Renal cortex interstitium (tissue), 11 donors: ENCODE measurements around the gene SEC14L2. TPM values are rescaled to one million over a fixed set of nuclear protein-coding genes. Genes with fewer than 3 reads are reported as not detected.
"Not testable (repeated sequence)": the region's sequence is repeated elsewhere in the genome, so short reads cannot be mapped to it uniquely, and the experiment has no call there.

Source experiments
- DNase-seq, 11 donors: peaks; one replicate each; pipeline ENCODE4 v3.0.0-alpha.2; 2013; ENCODE audit warnings: low read depth in 9 of 11, low spot score in 4 of 11; ENCODE audit errors: extremely low read depth in 1 of 11
- polyA plus RNA-seq, 3 donors: library from polyadenylated mRNA; unstranded; fragments of 120-200 nt; gene quantifications; one replicate each; pipeline ENCODE4 v1.2.1, GENCODE V29; 2013; ENCODE audit not compliant: insufficient read length in 3 of 3

Gene SEC14L2
- polyA plus RNA-seq, 3 donors = 4.9 to 10.3 (median 6.2) TPM

DNA sequence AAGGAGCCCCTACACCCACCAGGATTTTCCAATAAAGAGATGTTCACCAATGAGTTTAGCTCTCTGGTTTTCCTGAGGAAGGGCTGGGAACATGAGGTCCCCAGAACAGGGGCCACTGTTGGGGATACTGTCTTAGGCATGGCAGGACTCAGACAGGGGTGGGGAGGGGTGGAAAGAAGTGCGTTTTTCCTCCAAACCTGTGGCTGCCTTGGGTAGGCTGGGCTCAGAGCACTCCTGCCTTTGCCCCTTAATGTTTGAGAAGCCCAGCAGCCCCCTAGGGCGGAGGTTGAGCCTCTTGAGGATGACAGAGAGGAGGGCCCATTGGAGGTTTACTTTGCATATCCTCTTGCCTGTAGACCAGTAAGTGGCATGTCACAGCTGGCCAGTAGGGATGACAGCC is 39.4 kb downstream of the SEC14L2 start:
- DNase-seq = no peak

GRCh38 chr22:30438559-30438958 is 41.7 kb downstream of the SEC14L2 start:
- DNase-seq = no peak

DNA sequence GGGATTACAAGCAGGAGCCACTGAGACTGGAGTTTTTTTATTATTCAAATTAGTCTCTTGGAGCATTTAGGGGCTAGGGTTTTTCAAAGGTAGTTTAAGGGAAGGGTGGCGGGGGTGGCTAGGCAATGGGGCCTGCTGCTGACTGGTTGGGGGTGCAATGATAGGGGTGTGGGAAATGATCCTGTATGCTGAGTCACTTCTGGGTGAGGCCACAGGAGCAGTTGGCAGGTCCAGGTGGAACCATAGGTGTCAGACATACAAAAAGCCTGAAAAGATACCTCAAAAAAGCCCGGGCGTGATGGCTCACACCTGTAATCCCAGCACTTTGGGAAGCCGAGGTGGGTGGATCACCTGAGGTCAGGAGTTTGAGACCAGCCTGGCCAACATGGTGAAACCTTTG is 42.4 kb downstream of the SEC14L2 start:
- DNase-seq = no peak

- no peak for DNase-seq
Observed at GRCh38 chr22:30439836-30440235, 43.0 kb downstream of the SEC14L2 start.

DNA sequence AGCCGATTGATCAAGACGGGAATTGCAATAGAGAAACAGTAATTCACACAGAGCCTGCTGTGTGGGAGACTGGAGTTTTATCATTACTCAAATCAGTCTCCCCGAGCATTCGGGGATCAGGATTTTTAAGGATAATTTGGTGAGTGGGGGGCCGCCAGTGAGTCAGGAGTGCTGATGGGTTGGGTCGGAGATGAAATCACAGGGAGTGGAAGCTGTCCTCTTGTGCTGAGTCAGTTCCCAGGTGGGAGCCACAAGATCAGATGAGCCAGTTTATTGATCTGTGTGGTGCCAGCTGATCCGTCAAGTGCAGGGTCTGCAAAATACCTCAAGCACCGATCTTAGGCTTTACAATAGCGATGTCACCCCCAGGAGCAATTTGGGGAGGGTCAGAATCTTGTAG is 44.3 kb downstream of the SEC14L2 start:
- DNase-seq = no peak

DNA sequence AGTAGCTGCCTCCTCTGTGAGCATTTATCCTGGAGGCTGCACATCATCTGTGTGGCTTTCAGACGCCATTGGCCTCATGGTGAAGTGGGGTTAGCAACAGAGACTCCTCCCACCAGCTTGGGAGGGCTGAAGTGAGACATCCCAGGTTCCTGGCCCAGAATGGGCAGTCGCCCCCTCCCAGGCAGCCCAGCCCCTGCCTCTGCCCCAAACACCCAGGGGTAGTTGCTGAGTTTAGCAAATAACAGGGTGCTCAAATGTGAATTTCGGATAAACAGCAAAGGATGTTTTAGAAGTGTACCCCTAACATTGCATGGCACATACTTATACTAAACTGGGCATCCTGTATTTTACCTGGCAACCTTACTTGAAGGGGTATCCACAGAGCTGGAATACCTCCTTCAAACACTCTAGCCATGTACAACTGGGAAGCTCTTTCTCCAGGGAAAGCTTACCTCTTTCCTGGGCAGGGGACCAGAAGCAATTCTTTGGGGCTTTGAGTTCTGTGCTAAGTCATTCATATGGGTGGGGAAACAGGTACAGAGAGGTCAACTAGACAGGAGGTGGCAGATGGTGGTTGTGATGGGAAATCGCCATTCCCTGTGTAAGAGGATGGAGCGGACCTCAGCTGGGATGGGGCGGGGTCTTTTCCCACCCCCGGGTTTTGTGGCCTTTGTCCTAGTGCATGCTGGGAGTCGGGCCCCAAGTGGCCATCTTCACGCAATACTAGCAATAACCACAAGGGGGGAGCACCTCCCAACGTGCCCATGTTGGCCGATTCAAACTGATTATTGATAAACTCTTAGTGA is 48.0 kb downstream of the SEC14L2 start:
- peak in 1 of 11 donors; percentile 44 for DNase-seq

- no peak for DNase-seq
Observed at GRCh38 chr22:30445438-30446145, 48.8 kb downstream of the SEC14L2 start.

- no peak for DNase-seq
Observed at GRCh38 chr22:30447656-30448055, 50.8 kb downstream of the SEC14L2 start.

DNA sequence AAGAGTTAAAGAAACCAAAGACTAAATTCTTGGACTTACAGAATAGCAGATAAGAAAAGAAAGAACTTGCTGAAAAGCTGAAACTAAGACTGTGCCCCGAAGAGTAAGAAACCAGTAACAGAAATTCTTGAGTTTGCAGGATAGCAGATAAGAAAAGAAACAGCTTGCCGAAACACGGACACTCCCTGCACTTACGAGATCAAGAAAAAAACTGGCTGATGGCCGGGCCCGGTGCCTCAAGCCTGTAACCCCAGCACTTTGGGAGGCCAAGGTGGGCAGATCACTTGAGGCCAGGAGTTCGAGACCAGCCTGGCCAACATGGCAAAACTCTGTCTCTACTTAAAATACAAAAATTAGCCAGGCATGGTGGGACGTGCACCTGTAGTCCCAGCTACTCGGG is 54.7 kb downstream of the SEC14L2 start:
- not testable (repeated sequence) for DNase-seq

- DNase-seq = no peak
Observed at GRCh38 chr22:30452861-30453260, 56.0 kb downstream of the SEC14L2 start.

- peak in 2 of 11 donors; percentile 22 to 25 for DNase-seq
Observed at GRCh38 chr22:30453731-30454510, 57.1 kb downstream of the SEC14L2 start.

GRCh38 chr22:30455075-30455840 is 58.4 kb downstream of the SEC14L2 start:
- no peak for DNase-seq

DNA sequence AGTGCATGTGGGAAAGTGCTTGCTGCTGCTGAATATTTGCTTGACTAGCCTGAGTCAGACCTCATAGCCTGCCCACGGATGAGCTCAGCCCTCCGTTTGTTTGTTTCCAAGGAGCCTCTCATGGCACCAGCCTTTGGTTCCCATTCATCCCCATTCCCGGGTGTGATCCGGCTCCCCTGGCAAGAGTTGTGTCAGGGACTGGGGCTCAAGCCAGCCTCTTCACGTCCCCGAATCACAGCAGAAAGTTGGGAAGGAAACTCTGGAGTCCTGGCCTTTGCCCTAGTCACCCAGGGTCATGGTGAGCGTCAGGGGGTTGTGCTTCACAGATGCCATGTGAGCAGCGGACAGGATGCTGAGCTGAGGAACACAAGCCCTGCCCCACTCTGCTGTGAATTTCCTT is 61.2 kb downstream of the SEC14L2 start:
- no peak for DNase-seq

DNA sequence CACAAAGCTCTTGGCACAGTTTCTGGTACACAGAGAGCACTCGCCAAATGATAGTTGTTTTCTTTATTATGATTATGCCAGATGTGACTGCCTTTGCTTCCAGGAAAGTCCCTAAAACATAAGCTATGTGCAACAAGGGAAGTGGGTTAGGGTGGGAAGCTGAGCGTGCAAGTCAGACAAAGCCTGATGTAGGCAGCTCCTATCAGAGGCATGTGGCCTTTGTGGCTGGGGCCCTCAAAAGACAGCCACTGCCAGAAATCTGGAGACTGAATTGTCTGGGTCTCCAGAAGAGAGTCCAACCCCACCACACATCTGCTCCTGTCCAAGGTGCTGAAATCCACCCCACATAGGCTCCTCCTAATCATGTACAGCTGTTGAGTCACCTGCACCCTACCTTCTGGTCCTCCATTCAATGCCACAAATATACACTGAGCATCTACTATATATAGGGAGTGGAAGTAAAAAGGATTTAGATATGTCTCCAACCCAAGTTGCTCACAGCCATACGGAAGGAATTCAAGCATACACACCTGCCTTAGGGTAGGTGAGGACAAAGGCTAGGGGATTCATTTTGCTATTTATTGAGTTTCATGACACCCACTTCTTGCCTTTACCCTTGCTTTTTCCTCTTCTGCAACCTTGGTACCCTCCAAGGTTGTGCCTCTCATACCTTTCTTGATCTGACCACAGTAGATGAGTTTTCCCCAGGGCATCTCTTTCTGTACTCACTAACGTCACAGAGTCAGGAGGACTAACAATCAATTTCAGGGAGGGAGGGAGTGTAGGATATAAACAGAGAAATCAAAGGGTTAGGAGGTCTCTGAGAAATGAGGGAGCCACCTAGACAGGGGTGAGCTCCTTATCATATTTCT is 62.6 kb downstream of the SEC14L2 start:
- DNase-seq = peak in 6 of 11 donors; percentile 24 to 55 (median 35)

DNA sequence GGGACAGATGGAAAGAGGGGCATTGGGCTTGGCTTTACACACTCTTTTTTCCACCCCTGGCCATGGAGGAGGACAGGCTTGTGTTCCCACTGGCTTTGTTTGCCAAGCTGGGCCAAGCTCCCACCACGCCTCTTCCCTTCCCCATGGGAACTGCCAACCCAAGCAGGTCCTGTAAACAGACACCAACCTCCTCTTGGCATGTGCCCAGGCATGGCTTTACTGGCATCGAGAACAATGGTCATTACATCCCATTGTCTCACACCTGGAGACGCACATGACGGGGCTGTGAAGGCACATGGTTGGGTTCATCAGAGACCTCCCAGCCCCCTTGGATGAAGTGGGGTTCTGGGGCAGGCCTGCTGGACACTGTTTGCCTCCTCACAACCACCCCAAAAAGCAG is 63.3 kb downstream of the SEC14L2 start:
- no peak for DNase-seq

GRCh38 chr22:30460555-30460954 is 63.7 kb downstream of the SEC14L2 start:
- not testable (repeated sequence) for DNase-seq

DNA sequence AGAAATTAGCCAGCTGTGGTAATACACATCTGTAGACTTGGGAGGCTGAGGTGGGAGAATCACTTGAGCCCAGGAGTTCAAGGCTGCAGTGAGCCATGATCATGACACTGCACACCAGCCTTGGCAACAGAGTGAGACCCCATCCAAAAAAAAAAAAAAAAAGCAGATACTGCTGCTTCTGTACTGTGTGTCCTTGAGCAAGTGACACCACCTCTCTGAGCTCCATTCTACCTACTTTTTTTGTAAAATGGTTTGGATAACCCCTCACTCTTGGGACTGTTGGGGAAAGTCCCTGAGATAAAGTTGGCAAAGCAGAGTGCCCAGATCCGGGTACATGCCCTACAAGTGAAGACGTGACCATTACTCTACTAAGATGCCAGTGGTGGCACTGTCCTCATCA is 72.3 kb downstream of the SEC14L2 start:
- no peak for DNase-seq

- DNase-seq = no peak
Observed at GRCh38 chr22:30470655-30471054, 73.8 kb downstream of the SEC14L2 start.
